IPS-20b (cell line): ENCODE measurements around the gene CLASP1.

Experiments used
- H3K27ac ChIP-seq: one replicate; pipeline ENCODE4 v1.5.1; 2013; ENCODE audit warnings: low read length
- H3K27me3 ChIP-seq: 2 replicates; pipeline ENCODE4 v1.6.1; 2013; ENCODE audit warnings: mild to moderate bottlenecking, low read length, inconsistent platforms; ENCODE audit not compliant: insufficient read depth
- H3K36me3 ChIP-seq: 2 replicates; pipeline ENCODE4 v1.6.1; 2013; ENCODE audit warnings: low read depth, mild to moderate bottlenecking, inconsistent platforms, low read length, moderate library complexity; ENCODE audit not compliant: insufficient read depth
- H3K4me1 ChIP-seq: 2 replicates; pipeline ENCODE4 v1.6.1; 2013; ENCODE audit warnings: mild to moderate bottlenecking, control low read depth, inconsistent platforms, low read length, moderate library complexity; ENCODE audit not compliant: insufficient read depth
- H3K4me3 ChIP-seq: 2 replicates; pipeline ENCODE4 v1.5.1; 2013; ENCODE audit warnings: mild to moderate bottlenecking, low read length, inconsistent platforms
- H3K9ac ChIP-seq: 2 replicates; pipeline ENCODE4 v1.6.1; 2013; ENCODE audit warnings: low read depth, mild to moderate bottlenecking, inconsistent platforms, low read length, moderate library complexity
- H3K9me3 ChIP-seq: 2 replicates; pipeline ENCODE4 v1.6.1; 2013; ENCODE audit warnings: mild to moderate bottlenecking, low read depth, low read length, inconsistent platforms; ENCODE audit not compliant: insufficient read depth

The CLASP1 gene

GRCh38 chr2:121595012-121595891 is 54.0 kb downstream of the CLASP1 start:
- Histone ChIP-seq H3K27me3 (no peaks in the 10 kb centered on the region), H3K4me3 (no peak overlapping the region), H3K9ac (no peak overlapping the region), H3K36me3 (no peaks in the 10 kb centered on the region), H3K27ac (no peak overlapping the region), H3K4me1 (no peaks in the 10 kb centered on the region), H3K9me3 (no peaks in the 10 kb centered on the region)

- Histone ChIP-seq H3K4me1 (no peaks in the 10 kb centered on the region), H3K9me3 (no peaks in the 10 kb centered on the region), H3K36me3 (no peaks in the 10 kb centered on the region), H3K27ac (no peak overlapping the region), H3K4me3 (no peak overlapping the region), H3K9ac (no peak overlapping the region), H3K27me3 (no peaks in the 10 kb centered on the region)
These were observed 58.1 kb downstream of the CLASP1 start for GRCh38 chr2:121591199-121591598.

DNA sequence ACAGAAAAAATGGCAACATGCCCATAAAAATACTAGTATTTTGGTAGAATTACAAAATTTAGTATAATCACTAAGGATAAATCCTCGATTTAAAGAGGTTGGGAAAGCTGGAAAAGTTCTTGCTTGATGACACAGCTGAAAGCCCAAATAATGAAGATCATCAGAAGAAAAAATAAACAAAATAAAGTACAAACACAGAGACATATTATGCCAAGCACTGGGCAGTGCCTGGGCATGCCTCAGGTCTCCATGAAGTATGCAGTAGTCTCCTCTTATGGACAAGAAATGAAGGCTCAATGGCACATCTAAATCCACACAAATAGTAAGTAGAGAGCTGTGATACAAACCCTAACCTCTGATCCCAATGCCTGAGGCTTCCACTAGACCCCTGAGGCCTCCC is 60.9 kb downstream of the CLASP1 start:
- no peak overlapping the region for H3K27ac ChIP-seq
- H3K36me3 ChIP-seq, result no peaks in the 10 kb centered on the region
- H3K4me1 ChIP-seq, result no peaks in the 10 kb centered on the region
- no peaks in the 10 kb centered on the region for H3K9me3 ChIP-seq
- no peak overlapping the region for H3K4me3 ChIP-seq
- no peaks in the 10 kb centered on the region for H3K27me3 ChIP-seq
- H3K9ac ChIP-seq, result no peak overlapping the region

DNA sequence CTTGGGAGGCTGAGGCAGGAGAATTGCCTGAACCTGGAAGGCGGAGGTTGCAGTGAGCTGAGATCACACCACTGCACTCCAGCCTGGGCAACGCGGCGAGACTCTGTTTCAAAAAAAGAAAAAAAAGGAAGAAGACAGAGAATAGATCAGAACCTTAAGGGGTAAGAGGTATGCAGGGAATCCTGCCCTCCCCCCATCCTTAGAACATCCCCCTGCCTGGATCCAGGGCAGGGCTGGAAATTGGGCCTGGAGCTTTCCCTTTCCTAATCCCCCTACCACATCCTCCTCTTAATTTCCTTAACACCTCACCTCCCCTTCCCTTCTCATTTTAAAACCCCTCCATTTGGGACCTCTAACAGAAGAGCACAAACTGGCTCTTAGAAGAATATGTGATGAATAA is 62.1 kb downstream of the CLASP1 start:
- Histone ChIP-seq H3K4me3 (no peak overlapping the region), H3K9ac (no peak overlapping the region), H3K27ac (no peak overlapping the region), H3K27me3 (no peaks in the 10 kb centered on the region), H3K36me3 (no peaks in the 10 kb centered on the region), H3K4me1 (no peaks in the 10 kb centered on the region), H3K9me3 (no peaks in the 10 kb centered on the region)

GRCh38 chr2:121584741-121585140 is 64.5 kb downstream of the CLASP1 start:
- Histone ChIP-seq H3K9me3 (no peaks in the 10 kb centered on the region), H3K36me3 (no peaks in the 10 kb centered on the region), H3K4me1 (no peaks in the 10 kb centered on the region), H3K27ac (no peak overlapping the region), H3K9ac (no peak overlapping the region), H3K27me3 (no peaks in the 10 kb centered on the region), H3K4me3 (no peak overlapping the region)

GRCh38 chr2:121583555-121583954 is 65.7 kb downstream of the CLASP1 start:
- H3K9ac ChIP-seq, result no peak overlapping the region
- H3K4me1 ChIP-seq, result peaks cover 6% of the 10 kb centered on the region; the same call in 1 of the 2 replicates
- H3K4me3 ChIP-seq, result no peak overlapping the region
- H3K36me3 ChIP-seq, result no peaks in the 10 kb centered on the region
- no peaks in the 10 kb centered on the region for H3K9me3 ChIP-seq
- H3K27ac ChIP-seq, result no peak overlapping the region
- no peaks in the 10 kb centered on the region for H3K27me3 ChIP-seq

DNA sequence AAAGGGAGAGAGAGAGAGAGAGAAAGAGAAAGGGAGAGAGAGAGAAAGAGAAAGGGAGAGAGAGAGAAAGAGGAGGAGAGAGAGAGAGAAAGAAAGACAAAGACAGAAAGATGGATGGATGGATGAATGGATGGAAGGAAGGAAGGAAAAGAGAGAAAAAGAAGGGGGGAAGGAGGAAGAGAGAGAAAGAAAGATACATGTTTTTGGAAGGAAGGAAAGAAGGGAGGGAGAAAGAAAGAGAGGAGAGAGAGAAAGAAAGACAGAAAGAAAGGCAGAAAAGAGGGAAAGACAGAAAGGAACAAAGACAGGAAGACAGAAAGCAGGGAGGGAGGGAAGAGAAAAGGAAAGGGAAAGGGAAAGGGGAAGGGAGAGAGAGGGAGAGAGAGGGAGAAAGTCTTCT is 67.0 kb downstream of the CLASP1 start:
- no peaks in the 10 kb centered on the region for H3K36me3 ChIP-seq
- H3K4me3 ChIP-seq, result no peak overlapping the region
- H3K27me3 ChIP-seq, result no peaks in the 10 kb centered on the region
- H3K9ac ChIP-seq, result no peak overlapping the region
- H3K9me3 ChIP-seq, result no peaks in the 10 kb centered on the region
- H3K4me1 ChIP-seq, result peaks cover 9% of the 10 kb centered on the region
- H3K27ac ChIP-seq, result no peak overlapping the region

GRCh38 chr2:121579309-121579708 is 70.0 kb downstream of the CLASP1 start:
- Histone ChIP-seq H3K4me1 (peaks cover 12% of the 10 kb centered on the region), H3K36me3 (no peaks in the 10 kb centered on the region), H3K4me3 (no peak overlapping the region), H3K9me3 (no peaks in the 10 kb centered on the region), H3K27me3 (no peaks in the 10 kb centered on the region), H3K27ac (no peak overlapping the region), H3K9ac (no peak overlapping the region)

GRCh38 chr2:121577381-121577780 is 71.9 kb downstream of the CLASP1 start:
- H3K27ac ChIP-seq, result no peak overlapping the region
- H3K9ac ChIP-seq, result no peak overlapping the region
- H3K4me1 ChIP-seq, result peaks cover 12% of the 10 kb centered on the region
- no peaks in the 10 kb centered on the region for H3K9me3 ChIP-seq
- no peaks in the 10 kb centered on the region for H3K27me3 ChIP-seq
- H3K36me3 ChIP-seq, result no peaks in the 10 kb centered on the region
- H3K4me3 ChIP-seq, result no peak overlapping the region

DNA sequence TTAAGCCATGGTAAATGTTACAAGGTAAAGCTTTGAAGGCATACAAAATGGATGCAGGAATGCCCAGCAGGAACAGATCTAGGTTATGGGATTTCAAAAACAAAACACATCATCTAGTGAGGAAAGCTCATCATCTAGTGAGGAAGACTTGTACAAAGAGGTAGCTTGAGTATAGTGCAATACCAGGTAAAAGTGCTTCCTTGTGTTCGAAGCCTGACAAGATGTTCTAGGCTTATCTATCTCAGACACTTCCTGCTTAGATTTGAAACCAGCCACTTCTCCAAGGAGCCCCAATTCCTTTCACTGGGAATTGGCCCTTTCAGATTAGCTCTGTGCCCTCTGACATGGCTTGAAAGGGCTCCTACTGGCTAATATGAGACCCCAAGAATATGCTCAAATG is 73.0 kb downstream of the CLASP1 start:
- peaks cover 12% of the 10 kb centered on the region for H3K4me1 ChIP-seq
- no peak overlapping the region for H3K9ac ChIP-seq
- no peak overlapping the region for H3K4me3 ChIP-seq
- H3K36me3 ChIP-seq, result no peaks in the 10 kb centered on the region
- H3K27me3 ChIP-seq, result no peaks in the 10 kb centered on the region
- no peak overlapping the region for H3K27ac ChIP-seq
- no peaks in the 10 kb centered on the region for H3K9me3 ChIP-seq

DNA sequence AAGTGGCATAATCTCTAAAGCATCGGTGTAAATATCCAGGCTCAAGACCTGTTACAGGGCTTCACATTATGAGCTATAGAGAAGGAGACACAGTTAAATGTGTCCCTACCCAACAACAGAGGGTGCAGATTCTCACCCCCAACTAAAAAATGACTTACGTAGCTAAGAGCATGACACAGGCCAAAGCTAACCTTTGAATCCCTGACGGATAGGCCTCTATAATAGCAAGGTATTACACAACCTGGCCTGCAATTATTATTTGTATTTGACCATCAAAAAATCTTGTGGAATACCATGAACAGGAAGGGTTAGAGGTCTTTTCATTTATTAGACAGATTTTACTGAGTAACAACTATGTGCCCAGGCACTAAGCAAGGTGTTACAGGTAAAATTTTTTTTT is 73.5 kb downstream of the CLASP1 start:
- H3K9me3 ChIP-seq, result no peaks in the 10 kb centered on the region
- no peak overlapping the region for H3K4me3 ChIP-seq
- peaks cover 12% of the 10 kb centered on the region for H3K4me1 ChIP-seq
- H3K27ac ChIP-seq, result no peak overlapping the region
- H3K27me3 ChIP-seq, result no peaks in the 10 kb centered on the region
- no peaks in the 10 kb centered on the region for H3K36me3 ChIP-seq
- H3K9ac ChIP-seq, result no peak overlapping the region

DNA sequence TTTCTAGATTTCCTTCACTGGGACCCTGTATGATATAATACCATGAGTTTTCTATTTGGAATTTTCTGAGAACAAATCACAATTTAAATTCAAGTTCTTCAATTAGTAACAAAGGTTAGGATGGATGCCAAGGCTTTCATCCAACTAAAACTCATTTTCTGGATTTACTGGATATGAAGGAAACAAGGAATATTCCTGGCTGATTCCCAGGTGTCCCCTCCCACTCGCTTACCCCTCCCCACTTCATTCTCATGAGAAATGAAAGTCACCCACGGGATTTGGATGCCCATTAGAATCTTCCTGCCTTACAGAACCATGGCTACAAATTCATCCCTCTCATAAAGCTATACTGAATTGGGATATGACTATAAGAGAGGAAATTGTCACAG is 78.6 kb downstream of the CLASP1 start:
- H3K4me3 ChIP-seq, result no peak overlapping the region
- H3K27ac ChIP-seq, result no peak overlapping the region
- H3K36me3 ChIP-seq, result no peaks in the 10 kb centered on the region
- H3K9me3 ChIP-seq, result no peaks in the 10 kb centered on the region
- no peaks in the 10 kb centered on the region for H3K27me3 ChIP-seq
- no peak overlapping the region for H3K9ac ChIP-seq
- no peaks in the 10 kb centered on the region for H3K4me1 ChIP-seq
